ENCODE results near the gene RNU2-1.
"Not testable (repeated sequence)": the region's sequence is repeated elsewhere in the genome, so short reads cannot be mapped to it uniquely, and the experiment has no call there.

RNU2-1 gene

DNA sequence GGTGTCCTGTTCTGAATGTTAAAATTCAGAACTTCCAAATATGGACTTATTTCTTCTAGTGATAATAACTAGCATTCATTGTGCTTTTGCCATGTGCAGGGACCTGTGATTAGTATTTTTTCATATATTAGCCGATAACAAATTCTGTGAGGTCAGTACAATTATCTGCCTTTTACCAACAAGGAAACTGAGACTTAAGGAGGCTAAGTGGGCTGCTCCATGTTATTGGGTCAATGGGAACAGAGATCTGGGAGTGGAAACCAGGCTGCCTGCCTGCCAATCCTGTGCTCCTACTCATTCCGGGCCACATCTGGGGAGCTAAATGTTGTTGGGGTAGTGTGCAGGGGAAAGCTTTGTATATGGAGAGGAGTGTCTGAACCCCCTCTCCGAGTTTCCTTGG lies 18.4 kb downstream of the RNU2-1 start:
- DNase-seq: no peak

DNA sequence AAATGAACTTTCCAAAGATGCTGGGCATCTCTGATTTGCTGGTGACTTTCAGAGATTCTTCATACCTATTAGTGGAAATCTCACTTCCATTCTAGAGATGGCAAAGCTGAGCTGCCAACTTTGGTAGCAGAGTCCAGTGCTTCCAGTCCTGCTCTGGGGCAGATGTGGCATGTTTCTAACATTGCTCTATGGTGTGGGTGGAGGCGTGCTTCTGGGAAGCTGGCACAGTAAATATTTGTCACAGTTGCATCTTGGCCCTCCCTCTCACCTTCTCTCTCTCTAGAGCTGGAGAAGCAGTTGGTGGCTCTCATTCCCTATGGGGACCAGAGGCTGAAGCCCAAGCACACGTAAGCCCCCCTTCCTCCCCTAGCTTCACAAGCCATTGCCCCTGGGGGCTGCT lies 20.2 kb downstream of the RNU2-1 start:
- DNase-seq: no peak

DNA sequence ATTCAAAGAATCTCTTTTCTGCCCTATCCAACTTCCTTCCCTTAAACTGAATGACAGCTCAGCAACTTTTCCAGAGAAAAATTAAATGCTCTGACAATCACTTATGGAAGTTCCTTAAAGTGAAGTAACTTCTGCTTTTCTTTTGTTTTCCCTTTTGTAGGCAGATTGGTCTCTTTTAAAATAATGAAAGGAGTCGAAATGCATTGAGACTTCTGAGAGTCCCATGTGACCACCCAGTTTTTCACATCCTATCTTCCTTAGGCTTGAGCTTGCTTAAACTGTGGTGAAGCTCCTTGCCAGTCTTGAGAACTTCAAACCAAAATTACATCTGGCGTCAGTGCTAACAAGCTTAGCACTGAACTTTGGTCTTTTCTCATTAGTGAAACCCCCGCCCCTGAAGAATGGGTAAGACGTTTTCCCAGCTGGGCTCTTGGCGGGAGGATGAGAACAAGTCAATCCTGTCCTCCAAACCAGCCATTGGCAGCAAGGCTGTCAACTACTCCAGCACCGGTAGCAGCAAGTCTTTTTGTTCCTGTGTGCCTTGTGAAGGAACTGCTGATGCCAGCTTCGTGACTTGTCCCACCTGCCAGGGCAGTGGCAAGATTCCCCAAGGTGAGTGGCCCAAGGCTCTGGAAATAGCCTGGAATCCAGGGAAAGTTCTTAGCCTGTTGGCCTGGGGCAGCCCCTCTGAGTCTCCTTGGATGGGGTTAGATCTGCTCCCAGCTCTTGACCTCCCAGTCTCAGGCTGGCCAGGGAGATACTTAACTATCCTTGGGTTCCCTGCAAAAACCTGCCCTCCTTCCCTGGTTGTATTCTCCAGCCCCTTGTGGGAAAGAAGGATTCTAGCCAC lies 20.9 kb downstream of the RNU2-1 start:
- no peak for DNase-seq

DNA sequence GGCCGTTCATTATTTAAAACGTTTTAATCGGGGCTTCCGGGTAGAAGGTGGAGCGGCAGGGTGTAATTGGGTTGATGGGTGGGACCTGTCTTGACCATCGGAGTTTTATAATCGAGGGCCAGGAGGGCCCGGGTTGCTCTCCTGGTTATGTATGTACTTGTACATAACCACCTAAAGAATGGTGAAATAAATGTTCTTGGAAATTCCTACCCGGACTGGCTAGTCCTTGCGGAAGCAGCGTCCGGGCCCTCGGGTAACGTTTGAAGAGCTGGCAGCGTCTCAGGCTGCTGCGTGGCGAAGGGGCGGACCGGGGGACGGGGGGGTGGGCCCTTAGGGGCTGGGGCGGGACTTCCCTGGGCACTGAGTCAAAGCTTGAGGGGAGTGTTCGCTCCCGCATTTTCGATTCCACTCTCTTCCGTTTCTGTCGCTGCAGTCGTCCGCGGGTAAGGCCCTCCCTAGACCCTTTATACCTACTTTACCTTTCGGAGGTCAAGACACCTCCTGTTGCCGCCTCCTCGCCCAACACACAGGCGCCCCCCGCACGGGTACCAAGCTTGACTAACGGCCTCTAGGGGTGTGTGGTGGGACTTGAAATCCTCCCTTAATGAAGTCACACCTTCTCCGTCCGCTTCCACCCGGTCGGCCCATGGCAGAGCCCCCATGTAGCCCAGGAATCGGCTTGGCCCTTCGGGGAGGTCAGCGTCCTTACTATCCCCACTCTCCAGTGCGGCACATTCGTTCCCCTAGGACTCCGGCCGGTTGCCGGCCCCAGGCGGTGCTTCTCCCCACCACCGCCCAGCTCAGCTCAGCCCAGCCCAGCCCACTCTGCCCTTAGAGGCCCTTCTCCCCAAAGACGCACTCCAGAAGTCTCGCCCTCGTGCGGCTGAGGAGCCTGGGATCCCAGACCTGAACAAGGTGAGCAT lies 22.0 kb downstream of the RNU2-1 start, which contains the start of gene TMEM106A:
TMEM106A (plus strand) TSS at position 396 of the 923 bp plus-strand sequence. CDS start 1,167 bp downstream, outside the sequence.
- no peak for DNase-seq

DNA sequence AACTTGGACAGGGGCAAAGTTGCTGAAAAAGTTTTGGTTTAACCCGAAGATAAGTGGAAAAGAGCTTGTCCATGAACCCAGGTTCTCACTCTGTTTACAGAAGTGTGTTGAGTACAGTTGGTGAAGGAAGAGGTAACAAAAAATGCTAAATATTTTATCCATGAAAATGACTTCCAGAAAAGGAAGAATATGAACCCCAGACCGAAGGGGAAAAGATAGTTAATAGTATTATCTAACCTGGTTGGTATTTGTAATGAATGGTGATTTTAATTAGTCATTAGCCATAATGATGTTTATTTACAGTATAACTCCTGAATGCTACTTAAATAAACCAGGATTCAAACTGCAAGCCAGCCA lies 22.7 kb downstream of the RNU2-1 start:
- no peak for DNase-seq

DNA sequence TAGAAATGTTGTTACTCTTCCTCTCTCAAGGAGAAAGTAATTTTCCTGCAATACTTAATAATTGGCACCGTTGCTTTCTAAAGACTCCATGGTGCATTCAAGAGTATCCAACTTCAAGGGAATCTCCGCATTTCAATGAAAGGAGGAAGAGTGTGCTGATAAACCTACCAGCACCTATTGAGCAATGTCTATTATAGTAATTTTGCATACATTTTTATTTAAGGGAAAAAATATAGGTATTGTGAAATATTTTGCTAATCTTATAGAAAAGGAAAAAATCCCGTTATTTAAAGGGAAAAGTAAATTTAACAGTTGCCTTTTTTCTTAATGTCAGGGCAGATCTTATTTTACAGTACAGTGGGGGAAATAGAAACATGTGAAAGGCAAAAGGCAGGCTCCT lies 23.2 kb downstream of the RNU2-1 start:
- DNase-seq: no peak

DNA sequence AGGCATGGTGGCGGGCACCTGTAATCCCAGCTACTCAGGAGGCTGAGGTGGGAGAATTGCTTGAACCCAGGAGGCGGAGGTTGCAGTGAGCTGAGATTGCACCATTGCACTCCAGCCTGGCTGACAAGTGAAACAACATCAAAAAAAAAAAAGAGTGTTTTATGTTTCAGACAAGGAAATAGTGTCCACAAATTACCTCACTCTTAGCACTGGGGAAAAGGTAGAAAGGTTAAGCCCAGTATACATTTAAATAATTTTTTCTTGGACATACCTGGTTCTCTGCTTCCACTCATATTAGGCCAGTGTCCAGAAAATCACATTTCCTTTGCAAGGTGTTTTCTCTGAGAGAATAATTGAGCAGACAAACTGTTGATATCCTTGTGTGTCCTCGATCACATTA lies 30.8 kb downstream of the RNU2-1 start:
- DNase-seq: not testable (repeated sequence)

DNA sequence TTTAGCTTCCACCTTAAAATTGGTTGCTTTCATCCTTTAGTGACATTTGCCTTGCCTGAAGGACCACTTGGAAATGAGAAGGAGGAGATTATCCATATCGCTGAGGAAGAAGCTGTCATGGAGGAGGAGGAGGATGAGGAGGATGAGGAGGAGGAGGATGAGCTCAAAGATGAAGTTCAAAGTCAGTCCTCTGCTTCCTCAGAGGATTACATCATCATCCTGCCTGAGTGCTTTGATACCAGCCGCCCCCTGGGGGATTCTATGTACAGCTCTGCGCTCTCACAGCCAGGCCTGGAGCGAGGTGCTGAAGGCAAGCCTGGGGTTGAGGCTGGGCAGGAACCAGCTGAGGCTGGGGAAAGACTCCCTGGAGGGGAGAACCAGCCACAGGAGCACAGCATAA lies 33.6 kb downstream of the RNU2-1 start:
- DNase-seq: no peak

DNA sequence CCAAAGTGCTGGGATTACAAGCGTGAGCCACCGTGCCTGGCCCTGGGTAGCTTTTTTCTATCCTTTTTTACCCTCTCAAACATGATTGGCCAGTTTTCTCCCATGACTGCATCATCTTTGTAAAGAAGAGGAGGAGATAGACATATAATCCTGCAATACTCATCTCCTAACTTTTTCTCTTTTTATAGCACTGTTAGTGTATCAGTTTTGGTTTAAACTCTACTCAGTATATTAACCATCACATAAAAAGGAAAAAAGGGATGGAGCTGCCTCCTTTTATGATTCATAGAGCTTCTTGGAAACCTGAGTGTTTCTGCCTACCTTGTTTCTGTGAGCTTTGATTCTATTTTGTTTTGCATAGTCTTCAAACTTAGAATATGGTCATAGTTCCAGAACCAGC lies 34.1 kb downstream of the RNU2-1 start:
- no peak for DNase-seq

DNA sequence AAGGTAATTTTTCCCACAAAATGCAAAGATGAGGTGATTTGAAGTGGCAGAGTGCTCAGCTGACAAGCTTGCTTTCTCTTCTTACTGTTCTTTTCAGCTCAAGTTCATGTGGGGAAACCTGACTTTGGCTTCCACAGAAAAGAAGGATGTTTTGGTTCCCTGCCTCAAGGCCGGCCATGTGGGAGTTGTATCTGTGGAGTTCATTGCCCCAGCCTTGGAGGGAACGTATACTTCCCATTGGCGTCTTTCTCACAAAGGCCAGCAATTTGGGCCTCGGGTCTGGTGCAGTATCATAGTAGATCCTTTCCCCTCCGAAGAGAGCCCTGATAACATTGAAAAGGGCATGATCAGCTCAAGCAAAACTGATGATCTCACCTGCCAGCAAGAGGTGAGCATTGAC lies 40.5 kb downstream of the RNU2-1 start:
- DNase-seq: no peak

DNA sequence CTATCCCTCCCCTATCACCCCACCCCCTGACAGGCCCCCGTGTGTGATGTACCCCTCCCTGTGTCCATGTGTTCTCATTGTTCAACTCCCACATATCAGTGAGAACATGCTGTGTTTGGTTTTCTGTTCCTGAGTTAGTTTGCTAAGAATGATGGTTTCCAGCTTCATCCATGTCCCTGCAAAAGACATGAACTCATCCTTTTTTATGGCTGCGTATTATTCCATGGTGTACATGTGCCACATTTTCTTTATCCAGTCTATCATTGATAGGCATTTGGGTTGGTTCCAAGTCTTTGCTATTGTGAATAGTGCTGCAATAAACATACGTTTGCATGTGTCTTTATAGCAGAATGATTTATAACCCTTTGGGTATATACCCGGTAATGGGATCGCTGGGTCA lies 47.1 kb downstream of the RNU2-1 start:
- DNase-seq: not testable (repeated sequence)

DNA sequence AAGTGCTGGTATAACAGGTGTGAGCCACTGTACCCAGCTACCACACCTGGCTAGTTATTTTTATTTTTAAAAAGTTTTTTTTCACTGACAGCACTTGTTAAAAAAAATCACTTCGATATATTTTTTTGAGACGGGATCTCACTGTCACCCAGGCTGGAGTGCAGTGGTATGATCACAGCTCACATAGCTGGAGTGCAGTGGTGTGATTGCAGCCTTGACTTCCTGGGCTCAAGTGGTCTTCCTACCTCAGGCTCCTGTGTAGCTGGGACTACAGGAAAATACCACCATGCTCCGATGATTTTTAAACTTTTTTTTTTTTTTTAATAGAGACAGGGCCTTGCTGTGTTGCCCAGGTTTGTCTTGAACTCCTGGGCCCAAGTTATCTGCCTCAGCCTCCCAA lies 49.9 kb downstream of the RNU2-1 start:
- DNase-seq: no peak
